ENCODE measurements around the gene CD80.

CD80 gene

DNA sequence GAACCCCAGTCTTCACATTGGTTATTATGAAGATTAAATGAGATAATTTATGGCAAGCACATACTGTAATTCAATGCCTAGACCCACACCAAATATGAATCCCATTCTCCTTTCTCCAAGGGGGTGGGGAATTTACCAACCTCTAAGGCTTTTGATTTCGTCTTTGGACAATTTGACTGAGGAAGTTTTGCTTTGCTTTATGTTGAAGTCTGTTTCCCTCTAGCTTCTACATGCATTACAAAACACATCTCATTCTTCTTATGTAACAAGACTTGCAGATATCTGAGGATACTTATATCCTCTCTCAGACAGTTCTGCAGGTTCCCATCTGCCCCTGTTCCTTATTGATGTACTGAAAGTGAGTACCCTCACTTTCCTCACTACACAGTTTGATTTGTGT is 12.2 kb downstream of the CD80 start:
- no peak for DNase-seq (ENCODE audit: low read depth)

DNA sequence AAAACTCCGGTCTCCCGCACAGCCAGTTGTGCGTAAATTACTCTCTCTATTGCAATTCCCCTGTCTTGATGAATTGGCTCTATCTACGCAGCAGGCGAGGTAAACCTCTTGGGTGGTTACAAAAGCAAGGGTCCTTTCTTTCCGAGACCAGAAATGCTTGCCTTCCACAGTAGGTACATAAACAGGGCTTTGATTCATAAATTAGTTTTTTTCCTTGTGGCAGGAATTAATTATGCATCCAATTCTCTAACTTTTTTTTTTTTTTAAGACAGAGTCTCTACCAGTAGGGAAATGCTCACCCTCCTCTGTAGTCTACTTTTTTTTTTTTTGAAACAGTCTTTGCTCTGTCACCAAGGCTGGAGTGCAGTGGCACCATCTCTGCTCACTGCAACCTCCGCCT is 16.3 kb downstream of the CD80 start:
- DNase-seq (ENCODE audit: low read depth) = no peak

DNA sequence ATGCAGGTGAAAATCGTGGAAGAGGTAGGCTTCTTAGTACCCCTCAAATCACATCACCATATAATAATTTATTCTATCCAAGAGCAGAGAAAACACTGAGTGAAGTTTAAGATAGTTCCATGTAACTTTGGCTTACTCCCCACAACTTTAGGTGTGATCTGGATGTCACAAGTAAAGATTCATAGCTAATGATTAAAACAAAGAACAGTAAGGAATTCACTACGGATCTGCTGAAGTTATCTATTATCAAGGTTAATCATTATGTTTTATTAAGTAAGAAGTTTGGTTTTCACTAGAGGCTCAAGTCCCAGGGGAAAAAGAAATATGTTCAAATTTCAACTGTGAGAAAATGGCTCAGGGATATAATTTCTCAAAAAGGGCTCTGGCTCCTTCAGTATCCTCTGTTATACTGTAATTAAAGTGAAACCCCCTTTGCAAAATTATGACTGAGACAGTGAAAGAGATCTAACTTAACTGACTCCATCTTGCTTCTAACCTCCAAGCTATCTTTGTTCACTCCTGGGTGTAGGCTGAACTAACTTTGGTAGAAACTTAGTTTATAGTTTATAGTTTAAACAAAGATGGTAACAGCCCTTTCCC is 17.1 kb downstream of the CD80 start:
- DNase-seq (ENCODE audit: low read depth) = no peak

DNA sequence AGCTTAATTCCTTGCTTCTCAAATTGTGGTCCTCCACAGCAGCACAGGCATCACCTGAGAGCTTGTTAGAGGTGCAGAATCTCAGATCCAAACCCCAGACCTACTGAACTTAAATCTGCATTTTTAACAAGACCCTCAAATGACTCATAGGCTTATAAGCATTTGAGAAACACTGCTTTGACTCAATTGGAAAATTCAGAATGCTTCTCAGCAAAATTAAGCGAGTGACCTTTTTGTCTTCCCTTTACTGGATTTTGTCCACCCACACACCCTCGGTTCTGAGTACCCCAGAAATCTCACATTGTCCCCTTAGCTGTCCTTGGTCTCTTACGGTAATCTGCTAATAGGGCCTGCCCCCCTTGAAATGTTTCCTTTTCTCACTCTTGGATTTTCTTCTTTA is 17.9 kb downstream of the CD80 start:
- no peak for DNase-seq (ENCODE audit: low read depth)

DNA sequence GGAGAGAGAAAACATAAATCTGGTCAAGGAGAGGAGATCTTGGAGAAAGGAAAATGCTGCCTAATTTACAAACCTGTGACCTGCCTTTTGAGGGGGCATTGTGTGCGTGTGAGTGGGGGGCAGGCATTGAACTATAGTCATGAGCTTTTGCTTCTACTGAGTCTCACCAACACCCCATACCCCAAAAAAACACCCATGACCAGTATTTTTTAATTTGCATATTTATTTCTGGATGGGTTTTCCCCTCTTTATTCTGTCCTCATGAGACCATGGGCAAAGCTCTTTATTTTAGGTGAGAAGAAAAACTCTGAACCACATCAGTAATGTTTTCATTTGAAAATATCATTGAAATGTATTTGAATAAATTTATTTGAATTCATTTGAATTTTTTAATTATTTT is 20.6 kb downstream of the CD80 start:
- no peak for DNase-seq (ENCODE audit: low read depth)

DNA sequence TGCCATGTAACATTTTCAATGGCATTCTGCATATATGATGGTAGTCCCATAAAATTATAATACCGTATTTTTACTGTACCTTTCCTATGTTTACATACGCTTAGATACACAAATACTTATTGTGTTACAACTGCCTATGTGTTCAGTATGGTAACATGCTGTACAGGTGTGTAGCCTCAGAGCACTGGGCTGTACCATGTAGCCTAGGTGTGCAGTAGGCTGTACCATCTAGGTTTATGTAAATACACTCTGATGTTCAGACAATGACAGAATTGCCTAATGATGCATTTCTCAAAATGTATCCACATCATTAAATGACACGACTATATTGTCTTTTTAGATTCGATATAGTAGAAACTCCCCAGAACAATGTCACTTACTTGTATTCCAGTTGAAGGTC is 22.7 kb downstream of the CD80 start:
- no peak for DNase-seq (ENCODE audit: low read depth)

DNA sequence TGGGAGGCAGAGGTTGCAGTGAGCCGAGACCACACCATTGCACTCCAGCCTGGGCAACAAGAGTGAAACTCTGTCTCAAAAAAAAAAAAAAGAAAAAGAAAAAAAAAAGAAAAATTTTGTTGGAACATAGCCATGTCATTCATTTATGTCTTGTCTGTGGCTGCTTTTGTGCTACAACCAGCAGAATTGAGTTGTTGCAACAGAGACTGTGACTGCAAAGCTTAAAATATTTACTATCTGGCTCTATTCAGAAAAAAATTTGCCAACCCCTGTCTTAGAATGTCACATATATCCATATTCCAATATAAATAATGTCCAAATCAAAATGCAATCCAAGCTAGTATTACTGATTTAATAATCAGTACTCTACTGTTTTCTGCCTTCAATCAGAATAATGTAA is 25.1 kb downstream of the CD80 start:
- no peak for DNase-seq (ENCODE audit: low read depth)

DNA sequence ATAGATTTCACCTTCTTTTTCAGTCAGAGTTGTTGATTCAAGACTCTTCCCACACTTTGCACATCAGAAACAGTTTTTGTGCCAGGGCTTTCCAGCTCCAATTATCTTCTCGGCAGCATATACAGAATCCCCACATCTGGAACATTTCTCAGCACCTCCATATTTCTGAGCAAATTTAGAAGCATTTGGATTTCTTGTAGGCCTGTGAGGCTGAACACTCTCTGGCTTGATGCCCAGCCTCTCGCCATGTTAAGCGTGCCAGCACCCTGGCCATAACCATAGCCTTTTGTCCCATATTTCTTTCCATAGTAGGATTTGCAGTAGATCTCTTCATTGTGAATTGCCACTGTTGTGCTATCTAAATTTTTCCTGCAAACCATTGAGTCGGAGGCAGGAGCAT is 28.3 kb downstream of the CD80 start:
- no peak for DNase-seq (ENCODE audit: low read depth)

DNA sequence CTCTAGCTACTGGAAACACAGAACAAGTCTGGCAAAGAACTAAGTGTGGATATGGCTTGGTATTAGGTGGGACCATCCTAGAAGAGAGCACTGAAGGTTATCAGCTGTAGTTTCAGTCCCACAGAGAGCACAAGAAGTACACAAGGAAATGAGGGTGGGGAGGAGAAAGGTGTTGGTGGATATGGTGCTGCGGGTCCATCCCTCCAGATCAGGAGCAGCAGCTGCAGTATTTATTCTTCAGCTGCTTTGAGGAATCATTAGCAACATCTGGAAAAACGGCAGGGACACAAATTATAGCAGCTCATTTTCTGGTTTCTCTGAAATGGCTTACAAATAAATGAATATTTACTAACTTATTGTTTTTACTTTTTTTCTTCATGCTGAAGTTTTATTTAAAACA is 29.0 kb downstream of the CD80 start:
- DNase-seq (ENCODE audit: low read depth) = no peak

DNA sequence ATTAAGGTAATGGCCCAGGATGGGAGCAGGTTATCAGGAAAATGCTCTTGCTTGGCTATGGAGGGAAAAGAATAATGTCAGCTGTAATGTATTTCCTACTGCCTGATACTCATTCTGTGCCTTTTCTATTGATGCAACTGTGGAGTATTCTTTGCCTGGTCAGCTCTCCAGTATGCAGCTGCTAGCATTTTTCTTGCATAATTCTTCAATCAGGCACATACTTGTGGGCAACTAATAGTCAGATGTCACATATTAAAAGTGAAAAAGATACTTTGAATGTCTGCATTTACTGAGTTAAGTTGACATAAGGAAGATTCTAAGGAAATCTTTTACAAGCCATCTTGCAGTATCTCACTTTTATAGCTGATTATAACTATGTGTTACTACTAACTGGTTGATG is 29.5 kb downstream of the CD80 start:
- DNase-seq (ENCODE audit: low read depth) = peak; percentile 43

DNA sequence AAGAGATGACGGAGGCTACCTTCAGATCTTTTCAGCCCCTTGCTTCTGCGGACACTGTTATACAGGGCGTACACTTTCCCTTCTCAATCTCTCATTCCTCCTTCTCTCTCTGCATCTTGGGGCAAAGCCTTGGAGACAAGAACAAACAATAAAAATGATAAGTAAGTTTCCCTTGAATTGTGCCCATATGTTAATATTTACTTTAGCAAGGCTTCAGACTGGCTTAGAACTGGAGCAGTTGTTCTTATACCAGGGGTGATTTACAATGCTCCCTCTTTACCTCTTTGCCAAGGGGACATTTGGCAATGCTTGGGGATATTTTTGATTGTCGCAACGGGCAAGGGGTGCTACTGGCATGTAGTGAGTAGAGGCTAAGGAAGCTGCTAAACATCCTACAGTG is 31.7 kb downstream of the CD80 start:
- DNase-seq (ENCODE audit: low read depth) = no peak

DNA sequence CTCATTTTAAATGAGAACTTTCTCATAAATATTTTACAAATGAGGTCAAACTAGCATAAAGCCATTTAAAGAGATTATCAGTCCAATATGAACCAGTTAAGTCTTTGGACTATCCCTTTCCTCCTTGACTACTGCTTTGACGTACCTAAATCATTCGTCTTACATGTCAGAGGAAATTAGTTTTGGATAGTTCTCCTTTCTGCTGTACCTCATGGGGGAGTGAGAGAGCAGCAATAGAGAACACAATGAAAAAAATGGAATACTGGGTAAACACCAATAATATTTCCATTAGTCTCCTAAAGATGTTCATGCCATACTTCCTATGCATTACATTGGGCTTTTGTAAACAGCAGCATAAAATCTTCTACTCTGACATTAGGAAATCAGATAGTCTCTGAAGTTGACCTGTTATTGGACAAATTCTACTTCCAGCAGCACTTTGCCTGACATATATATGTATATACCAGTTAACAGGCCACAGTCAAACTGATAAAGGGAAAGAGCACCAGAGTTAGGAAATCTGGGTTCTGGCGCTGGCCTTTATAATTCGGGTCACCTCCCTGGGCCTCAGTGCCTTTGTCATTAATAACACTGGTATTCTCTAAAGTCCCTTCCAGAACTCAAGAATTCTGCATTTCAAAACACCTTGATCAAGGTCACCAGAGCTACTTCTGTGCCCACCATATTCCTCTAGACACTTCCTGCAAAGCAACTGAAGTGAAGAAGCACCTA is 34.3 kb downstream of the CD80 start:
- no peak for DNase-seq (ENCODE audit: low read depth)

DNA sequence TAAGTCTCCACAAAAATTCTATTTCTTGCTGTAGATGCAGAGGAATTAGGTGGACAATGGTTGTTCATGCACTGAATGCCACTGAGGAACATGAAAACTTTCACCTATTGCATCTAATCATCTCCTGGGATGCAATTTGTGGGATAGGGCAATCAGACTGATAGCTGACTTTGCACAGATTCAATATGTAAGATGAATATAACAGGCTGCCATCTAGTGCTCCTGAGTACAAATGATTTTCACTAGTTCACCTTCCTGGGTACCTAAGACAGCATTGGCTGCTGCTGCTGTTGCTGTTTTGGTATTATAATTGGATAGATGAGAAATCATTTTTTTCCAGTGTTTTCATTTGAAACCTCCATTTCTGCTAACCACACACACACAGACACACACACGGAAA is 41.4 kb downstream of the CD80 start:
- DNase-seq (ENCODE audit: low read depth) = no peak

DNA sequence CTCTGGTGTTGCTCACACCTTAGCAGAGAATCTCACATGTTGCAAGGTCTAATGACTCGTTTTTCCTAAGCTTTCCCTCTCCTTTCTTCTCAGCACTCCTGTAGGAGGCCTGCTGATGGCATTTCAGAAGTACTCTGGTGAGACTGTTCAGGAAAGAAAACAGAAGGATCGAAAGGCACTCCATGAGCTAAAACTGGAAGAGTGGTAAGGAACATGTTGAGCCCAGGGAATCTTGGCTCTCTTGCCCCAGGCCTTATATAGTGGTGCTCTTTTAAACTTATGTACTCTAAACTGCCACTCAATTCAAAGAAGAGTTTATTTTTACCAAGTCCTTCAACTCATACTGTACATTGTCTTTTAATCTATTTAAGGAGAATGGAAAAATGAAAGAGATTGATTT is 42.3 kb downstream of the CD80 start:
- DNase-seq (ENCODE audit: low read depth) = no peak

DNA sequence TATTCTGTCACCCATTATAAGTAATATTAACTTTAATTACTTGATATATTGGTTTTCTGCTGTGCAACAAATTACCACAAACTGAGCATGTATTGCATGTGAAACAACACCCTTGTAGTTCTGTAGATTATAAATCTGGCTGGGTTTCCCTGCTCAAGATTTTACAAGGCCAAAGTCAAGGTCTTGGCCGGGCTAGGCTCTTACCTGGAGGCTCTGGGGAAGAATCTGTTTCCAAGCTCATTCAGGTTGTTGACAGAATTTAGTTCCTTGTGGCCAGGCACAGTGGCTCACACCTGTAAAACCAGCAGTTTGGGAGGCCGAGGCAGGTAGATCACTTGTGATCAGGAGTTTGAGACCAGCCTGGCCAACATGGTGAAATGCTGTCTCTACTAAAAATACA is 44.8 kb downstream of the CD80 start:
- DNase-seq (ENCODE audit: low read depth) = no peak

DNA sequence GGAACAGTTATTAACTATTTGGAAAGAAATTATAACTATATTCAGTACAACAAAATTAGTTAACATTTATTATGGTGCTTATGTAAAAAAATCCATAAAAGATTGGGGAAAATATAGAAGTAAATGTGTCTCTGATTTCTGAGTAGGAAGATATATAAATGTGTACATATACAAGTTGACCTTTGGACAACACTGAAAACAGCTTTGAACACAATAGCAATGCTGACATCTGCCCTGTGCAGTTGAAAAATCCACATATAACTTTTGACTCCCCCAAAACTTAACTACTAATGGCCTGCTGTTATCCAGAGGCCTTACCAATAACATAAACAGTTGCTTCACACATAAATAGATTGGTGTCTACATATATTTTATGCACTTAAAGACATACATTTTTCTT is 48.7 kb downstream of the CD80 start:
- DNase-seq (ENCODE audit: low read depth) = no peak

DNA sequence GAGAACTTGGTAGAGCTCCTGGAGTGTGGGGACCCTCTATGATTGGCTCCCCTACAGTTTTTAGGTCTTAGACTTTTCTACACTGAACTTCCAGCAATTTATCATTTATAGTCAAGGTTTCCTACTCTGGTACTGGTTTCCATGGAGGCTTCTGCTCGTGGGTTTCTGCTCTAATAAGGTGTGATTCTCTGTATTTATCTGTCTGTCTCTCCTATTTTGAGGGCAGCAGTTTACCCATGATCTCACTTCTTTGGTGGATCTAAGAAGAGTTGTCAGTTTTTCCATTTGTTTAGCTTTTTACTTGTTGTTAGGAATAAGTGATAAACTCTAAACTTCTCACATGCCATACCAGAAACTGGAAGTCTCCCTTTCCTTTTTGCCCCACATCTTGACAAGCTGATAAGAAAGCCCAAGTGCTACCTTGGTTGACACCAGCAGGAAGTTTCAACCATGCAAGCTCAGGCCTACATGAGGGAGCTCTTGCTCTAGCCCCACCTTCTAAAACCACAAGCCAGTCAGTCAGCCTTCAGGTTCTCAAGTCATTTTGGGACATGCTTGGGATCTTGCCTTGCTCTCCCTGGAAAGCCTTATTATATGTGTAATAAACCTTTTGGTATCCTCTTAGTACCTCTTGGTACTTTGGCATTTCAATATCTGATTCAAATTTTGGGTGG is 51.1 kb downstream of the CD80 start:
- DNase-seq (ENCODE audit: low read depth) = no peak

DNA sequence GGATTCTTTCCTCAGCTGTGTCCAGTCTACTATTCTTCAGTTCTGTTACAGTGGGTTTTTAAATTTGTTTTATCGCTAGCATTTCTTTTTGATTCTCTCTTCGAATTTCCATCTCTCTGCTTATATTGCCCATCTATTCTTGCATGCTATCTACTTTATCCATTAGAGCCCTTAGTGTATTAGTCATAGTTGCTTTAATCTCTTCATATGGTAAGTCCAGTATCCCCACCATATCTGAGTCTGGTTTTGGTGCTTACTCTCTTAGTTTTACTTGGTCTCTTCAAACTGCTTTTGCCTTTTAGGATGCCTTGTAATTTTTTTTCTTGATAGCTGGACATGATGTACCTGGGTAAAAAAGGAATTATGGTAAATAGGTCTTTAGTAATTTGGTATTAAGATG is 52.0 kb downstream of the CD80 start:
- DNase-seq (ENCODE audit: low read depth) = no peak

DNA sequence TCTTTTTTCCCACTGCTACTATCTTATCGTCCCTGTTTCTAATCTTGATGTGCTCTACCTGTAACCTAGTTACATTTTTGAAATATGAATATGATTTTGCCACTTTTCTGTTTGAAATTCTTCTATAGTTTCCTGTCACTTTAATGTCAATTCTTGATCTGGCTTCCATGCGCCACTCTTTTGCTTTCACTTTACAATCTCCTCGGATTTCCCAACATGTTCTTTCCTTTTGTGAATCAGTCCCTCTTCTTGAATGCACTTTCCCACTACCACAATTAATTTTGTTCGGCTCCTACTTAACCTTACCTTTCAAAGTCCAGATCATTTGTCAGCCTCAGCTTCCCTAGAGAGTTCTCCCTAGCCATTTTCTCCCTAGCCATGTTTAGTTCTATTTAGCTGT is 52.8 kb downstream of the CD80 start:
- no peak for DNase-seq (ENCODE audit: low read depth)

DNA sequence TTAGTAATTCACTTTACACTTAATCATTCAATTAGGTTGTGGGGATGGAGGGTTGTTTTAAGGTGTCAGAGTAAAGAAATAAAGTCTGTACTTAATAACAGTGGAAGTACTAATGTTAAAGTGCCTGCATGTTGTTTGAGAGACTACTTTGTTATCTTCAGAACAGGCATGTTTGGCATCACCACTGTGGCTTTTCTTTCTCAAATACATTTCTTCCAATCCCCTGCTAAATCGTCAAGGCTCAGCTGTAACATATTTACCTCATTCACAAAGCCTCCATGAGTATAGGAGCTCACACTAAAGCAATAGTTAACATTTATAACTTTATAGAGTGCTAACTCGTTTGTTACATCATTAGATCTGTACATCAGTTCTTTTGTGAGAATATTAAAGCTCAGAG is 58.5 kb downstream of the CD80 start:
- no peak for DNase-seq (ENCODE audit: low read depth)

DNA sequence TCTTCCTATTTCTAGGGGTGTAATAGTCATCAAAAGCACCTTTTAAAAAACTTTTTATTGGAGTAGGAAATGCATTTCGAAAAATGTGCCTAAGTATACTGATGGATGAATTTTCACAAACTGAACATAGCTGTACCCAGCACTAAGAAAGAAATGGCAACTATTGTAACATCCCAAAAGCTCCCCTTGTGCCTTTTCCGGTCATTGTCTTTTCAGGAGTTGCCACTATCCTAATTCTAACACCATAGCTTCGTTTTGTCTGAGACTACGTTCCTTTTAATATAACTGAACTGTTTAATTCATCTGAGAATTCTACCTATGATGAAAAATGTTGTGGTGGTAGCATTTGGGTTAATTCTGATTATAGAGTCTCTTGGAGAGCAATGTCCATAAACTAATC is 59.1 kb downstream of the CD80 start:
- no peak for DNase-seq (ENCODE audit: low read depth)

DNA sequence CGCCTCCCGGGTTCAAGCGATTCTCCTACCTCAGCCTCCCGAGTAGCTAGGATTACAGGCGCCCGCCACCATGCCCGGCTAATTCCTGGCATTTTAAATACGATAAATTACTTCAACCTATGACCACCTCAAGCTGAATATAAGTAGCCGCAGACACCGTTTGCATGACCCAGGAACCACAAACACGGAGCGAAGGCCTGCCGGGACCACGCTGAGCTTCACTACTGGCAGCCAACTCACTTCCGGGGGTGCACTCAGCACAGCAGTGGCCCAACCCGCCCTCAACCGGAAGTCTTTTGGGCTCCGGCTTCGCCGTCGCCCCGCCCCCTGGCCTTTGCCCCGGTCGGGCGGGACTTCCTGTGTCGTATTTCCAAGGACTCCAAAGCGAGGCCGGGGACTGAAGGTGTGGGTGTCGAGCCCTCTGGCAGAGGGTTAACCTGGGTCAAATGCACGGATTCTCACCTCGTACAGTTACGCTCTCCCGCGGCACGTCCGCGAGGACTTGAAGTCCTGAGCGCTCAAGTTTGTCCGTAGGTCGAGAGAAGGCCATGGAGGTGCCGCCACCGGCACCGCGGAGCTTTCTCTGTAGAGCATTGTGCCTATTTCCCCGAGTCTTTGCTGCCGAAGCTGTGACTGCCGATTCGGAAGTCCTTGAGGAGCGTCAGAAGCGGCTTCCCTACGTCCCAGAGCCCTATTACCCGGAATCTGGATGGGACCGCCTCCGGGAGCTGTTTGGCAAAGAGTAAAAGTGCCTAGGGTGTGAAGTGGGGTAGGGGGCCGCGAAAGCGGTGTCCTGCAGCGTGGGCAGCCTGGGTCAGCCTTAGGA is 61.0 kb downstream of the CD80 start, which contains the start of gene TIMMDC1:
Gene TIMMDC1 (plus strand): TSS at position 362 of the 826 bp plus-strand sequence. CDS start 187 bp downstream, at position 549.
- DNase-seq (ENCODE audit: low read depth) = peak; percentile 85

DNA sequence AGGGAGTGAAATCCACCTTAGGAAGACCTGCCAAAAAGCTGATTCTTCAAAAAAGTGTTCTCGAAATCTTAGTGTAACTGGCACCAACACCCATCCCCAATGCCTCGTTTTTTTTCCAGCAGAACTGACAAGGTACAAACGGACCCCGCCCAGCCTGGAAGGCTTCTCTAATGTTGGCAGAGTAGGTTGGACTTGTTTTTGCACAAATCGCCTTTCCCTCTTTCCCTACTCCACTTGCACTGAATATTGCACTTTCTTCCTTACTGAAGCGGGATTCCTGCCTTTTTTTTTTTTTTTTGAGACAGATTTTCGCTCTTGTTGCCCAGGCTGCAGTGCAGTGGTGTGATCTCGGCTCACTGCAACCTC is 61.6 kb downstream of the CD80 start:
- no peak for DNase-seq (ENCODE audit: low read depth)

Measured in non-pigmented ciliary epithelial cell (primary cell).